GM23248 (cell line): ENCODE data around the gene FRMD1.

Experiments
- EZH2 ChIP-seq: fragments of 200-600 bp; sonication (generic); IDR thresholded peaks from 2 replicates; pipeline ENCODE4 v1.6.1; 2018; ENCODE audit warnings: antibody characterized with exemption, mild to moderate bottlenecking; ENCODE audit not compliant: insufficient read depth, poor library complexity, severe bottlenecking
- EZH2phosphoT487 ChIP-seq: fragments of 200-600 bp; sonication (generic); IDR thresholded peaks from 2 replicates; pipeline ENCODE4 v1.6.1; 2018; ENCODE audit warnings: antibody characterized with exemption, moderate library complexity, mild to moderate bottlenecking, low read depth; ENCODE audit not compliant: insufficient read depth

- no peak for TF ChIP-seq EZH2
- no peak for TF ChIP-seq EZH2phosphoT487
These were observed 3.8 kb downstream of the FRMD1 start for GRCh38 chr6:168075216-168075615.
